SK-MEL-5 (cell line): ENCODE data around the gene RNF121. TPM values are rescaled to one million over a fixed set of nuclear protein-coding genes. Genes with fewer than 3 reads are reported as not detected.

Source experiments
- DNase-seq: peaks from one replicate; pipeline ENCODE4 v3.0.0-alpha.2; 2016; ENCODE audit warnings: low read depth, low spot score
- in situ Hi-C: cut with HindIII; loops from 2 replicates; pipeline ENCODE4 v1.10.0; 2016; ENCODE audit warnings: low sequenced_read_pairs, high pct_unique_total_duplicates, low pct_unique_long_range_greater_than_20kb
- total RNA-seq: library from RNA; depleted of rRNA; stranded (reverse); fragments of >200 nt; shearing (Covaris generic); gene quantifications from 2 replicates; pipeline ENCODE4 v1.2.3, GENCODE V29; 2014

Gene RNF121
- total RNA-seq, 1 experiment from 2014 or later, result 50.9 TPM

GRCh38 chr11:71971680-71972079, 42.8 kb downstream of the RNF121 start:
- no peak for DNase-seq
- in situ Hi-C loops, result no loop called here

GRCh38 chr11:71976551-71976950, 47.7 kb downstream of the RNF121 start:
- in situ Hi-C loops, result no loop called here
- no peak for DNase-seq

- no peak for DNase-seq
- in situ Hi-C loops, result no loop called here
These were observed 48.2 kb downstream of the RNF121 start for GRCh38 chr11:71977090-71977489.

- in situ Hi-C loops, result no loop called here
- DNase-seq, result peak; percentile 89
These were observed 49.0 kb downstream of the RNF121 start for GRCh38 chr11:71977743-71978418.

- in situ Hi-C loops, result no loop called here
These were observed 50.2 kb downstream of the RNF121 start for GRCh38 chr11:71979094-71979493.

GRCh38 chr11:71979602-71980001, 50.8 kb downstream of the RNF121 start:
- no peak for DNase-seq
- in situ Hi-C loops, result no loop called here

More at GRCh38 chr11:71979094-71979493, 50.2 kb downstream of the RNF121 start:
- no peak for DNase-seq

GRCh38 chr11:71986131-71986530, 57.3 kb downstream of the RNF121 start:
- DNase-seq, result no peak
- in situ Hi-C loops, result no loop called here

GRCh38 chr11:71987521-71987920, 58.7 kb downstream of the RNF121 start:
- in situ Hi-C loops, result no loop called here
- DNase-seq, result no peak

GRCh38 chr11:71988050-71988449, 59.2 kb downstream of the RNF121 start:
- in situ Hi-C loops, result no loop called here
- DNase-seq, result no peak

- DNase-seq, result no peak
- in situ Hi-C loops, result no loop called here
These were observed 61.9 kb downstream of the RNF121 start for GRCh38 chr11:71990701-71991100.

- in situ Hi-C loops, result no loop called here
- no peak for DNase-seq
These were observed 62.6 kb downstream of the RNF121 start for GRCh38 chr11:71991494-71991893.

GRCh38 chr11:71992136-71992730, 63.4 kb downstream of the RNF121 start:
- DNase-seq, result no peak
- in situ Hi-C loops, result no loop called here

- DNase-seq, result no peak
- in situ Hi-C loops, result no loop called here
These were observed 65.9 kb downstream of the RNF121 start for GRCh38 chr11:71994786-71995185.

GRCh38 chr11:71995726-71996291, 67.0 kb downstream of the RNF121 start:
- DNase-seq, result no peak

GRCh38 chr11:71996517-71996916, 67.7 kb downstream of the RNF121 start:
- in situ Hi-C loops, result no loop called here
- DNase-seq, result no peak

More at GRCh38 chr11:71995726-71996291, 67.0 kb downstream of the RNF121 start:
- in situ Hi-C loops, result no loop called here

GRCh38 chr11:71996946-71997345, 68.1 kb downstream of the RNF121 start:
- DNase-seq, result no peak
- in situ Hi-C loops, result no loop called here

- DNase-seq, result no peak
- in situ Hi-C loops, result no loop called here
These were observed 68.7 kb downstream of the RNF121 start for GRCh38 chr11:71997594-71997993.

- DNase-seq, result no peak
- in situ Hi-C loops, result no loop called here
These were observed 69.2 kb downstream of the RNF121 start for GRCh38 chr11:71998061-71998460.
